LHCN-M2 (cell line): ENCODE measurements around the gene SEPTIN5. TPM values are rescaled to one million over a fixed set of nuclear protein-coding genes. Genes with fewer than 3 reads are reported as not detected.

Source experiments
- DNase-seq: peaks from one replicate; pipeline ENCODE4 v3.0.0-alpha.2; 2012; ENCODE audit warnings: low read depth
- total RNA-seq: library from RNA; depleted of rRNA; stranded (reverse); fragments of >200 nt; gene quantifications from 2 replicates; pipeline ENCODE4 v1.2.3, GENCODE V29; 2014

The SEPTIN5 gene
- total RNA-seq, 1 experiment from 2014 or later, result 44.8 TPM

- no peak for DNase-seq
Measured at GRCh38 chr22:19760058-19760950, 46.0 kb downstream of the SEPTIN5 start, which contains the start of gene TBX1. TSS of gene TBX1 (plus strand) at chr22:19760778. CDS start at chr22:19760844, 66 bp downstream.

DNA sequence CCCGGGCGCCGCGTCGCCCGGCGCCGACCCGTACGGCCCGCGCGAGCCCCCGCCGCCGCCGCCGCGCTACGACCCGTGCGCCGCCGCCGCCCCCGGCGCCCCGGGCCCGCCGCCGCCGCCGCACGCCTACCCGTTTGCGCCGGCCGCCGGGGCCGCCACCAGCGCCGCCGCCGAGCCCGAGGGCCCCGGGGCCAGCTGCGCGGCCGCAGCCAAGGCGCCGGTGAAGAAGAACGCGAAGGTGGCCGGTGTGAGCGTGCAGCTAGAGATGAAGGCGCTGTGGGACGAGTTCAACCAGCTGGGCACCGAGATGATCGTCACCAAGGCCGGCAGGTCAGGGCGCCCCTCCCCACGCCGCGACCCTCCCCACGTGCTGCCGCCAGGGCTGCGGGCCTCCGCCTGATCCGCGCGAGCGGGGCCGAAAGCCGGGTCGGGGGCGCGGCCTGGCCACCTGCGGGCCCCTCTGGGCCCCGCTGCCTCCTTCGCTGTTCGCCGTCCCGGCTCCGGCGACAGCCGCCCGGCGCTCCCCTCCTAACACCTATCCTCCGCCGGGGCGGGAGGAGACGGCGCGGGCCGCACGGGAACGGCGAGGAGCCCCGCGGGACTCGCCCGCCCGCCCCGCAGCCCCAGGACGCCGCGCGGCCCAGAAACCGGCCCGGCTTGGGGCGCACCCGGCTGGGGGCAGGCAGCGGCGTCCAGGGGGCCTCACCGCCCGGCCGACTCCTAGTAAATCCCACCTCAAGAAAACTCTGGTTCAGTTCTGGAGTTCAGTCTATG is 46.8 kb downstream of the SEPTIN5 start:
- DNase-seq, result no peak

DNA sequence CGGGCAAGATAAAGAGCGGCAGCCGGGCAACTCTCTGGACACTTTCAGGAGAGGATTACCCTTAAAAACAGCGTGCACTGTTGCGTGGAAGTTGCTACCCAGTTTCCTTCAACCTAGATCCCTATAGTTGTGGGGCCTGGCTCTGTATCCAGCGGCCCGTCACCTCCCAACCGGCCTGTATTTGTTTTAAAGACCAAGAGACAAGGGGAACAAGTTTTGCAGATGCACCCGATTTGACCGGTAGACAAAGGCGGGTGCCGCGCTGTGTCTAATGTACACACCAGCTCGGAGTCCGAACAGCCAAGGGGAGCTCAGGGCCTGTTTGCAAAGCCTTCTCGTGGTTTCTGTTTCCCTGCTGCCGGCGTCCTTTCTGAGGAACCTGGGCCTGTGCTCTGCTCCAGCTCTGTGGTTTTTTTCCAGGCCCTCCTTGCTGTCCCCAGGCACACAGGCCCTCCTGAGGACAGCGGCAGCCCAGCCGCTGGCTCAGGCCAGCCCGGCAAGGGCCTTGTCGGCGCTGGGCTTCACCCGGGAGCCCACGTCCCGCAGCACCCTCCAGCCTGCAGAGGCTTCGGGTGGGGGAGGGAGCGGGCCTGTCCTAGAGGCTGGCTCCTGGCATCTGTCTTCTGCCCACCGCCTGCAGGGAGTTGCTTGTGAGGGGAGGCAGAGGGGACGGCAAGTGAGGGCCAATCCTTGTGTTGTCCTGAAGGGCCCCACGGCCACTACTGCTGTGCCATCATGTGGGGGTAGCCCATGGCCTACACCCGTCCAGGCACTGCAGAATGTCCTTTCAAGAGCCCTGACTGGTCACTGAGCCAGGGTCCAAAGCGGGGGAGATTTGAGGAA is 47.6 kb downstream of the SEPTIN5 start:
- DNase-seq, result peak; percentile 59

- no peak for DNase-seq
Measured at GRCh38 chr22:19762568-19763457, 48.5 kb downstream of the SEPTIN5 start.

GRCh38 chr22:19763458-19764298 is 49.4 kb downstream of the SEPTIN5 start:
- no peak for DNase-seq

GRCh38 chr22:19764299-19764593 is 49.9 kb downstream of the SEPTIN5 start:
- no peak for DNase-seq

DNA sequence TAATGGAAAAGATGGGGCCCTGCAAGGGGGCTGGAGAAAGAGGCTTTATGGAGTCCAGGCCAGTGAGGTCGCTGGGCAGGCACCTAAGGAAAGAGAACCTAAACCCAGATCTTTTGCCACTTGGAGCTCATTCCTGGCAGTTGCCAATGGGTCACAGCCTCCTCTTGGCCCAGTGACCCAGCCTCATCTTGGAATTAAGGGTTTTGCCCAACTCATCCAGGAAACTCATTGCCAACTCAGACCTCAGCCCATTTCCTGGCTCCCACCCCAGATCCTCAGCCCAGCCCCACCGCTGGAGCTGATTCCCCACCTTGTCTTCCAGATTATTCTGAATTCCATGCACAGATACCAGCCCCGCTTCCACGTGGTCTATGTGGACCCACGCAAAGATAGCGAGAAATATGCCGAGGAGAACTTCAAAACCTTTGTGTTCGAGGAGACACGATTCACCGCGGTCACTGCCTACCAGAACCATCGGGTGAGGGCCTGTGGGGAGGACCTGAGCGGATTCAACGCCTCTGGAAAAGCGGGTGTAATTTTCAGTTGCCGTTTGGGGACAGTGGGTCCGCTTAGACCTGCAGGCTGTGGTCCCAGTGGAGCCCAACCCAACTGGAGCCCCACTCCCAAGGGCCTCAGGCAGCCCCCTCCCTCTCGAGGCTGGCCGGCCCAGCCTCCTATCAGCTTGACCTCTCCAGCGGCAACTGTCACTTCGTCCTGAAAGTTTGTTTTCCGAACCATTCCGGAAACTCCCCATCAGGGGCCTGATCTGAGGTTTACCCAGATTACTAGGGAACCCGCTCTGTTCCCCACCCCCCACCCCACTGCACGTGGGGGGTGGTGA is 50.6 kb downstream of the SEPTIN5 start:
- DNase-seq, result no peak

DNA sequence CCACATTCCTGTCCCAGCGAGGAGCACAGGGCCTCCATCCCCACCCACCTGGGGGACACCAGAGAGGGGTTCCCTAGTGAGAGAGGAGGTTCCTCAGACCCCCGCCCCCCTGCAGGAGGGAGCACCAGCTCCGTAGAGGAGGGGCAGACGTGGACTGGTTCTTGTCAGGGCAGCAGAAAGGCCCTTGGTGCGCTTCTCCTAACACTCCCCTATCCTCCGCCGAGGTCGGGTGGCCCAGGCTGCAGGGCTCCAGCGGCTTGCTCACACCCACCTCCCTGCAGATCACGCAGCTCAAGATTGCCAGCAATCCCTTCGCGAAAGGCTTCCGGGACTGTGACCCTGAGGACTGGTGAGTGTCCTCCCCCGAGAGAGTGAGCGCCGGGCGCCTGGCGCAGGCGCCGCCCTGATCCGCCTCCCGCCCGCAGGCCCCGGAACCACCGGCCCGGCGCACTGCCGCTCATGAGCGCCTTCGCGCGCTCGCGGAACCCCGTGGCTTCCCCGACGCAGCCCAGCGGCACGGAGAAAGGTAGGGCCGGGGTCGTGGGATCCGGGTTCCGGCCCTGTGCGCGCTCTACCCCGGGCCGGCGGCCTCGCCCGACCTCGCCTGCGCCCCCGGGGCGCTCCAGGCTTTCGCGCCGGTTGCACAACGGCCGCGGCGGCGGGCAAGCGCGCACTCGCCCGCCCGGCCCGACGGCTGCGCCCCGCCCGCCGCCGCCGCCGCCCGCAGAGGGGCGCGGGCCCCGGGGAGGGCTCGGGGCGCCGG is 51.4 kb downstream of the SEPTIN5 start:
- DNase-seq, result no peak

- no peak for DNase-seq
Measured at GRCh38 chr22:19766240-19766510, 51.9 kb downstream of the SEPTIN5 start.

GRCh38 chr22:19766511-19767426 is 52.5 kb downstream of the SEPTIN5 start:
- DNase-seq, result no peak

GRCh38 chr22:19767427-19768341 is 53.4 kb downstream of the SEPTIN5 start:
- DNase-seq, result no peak

- no peak for DNase-seq
Measured at GRCh38 chr22:19769393-19769715, 55.1 kb downstream of the SEPTIN5 start.

- no peak for DNase-seq
Measured at GRCh38 chr22:19770349-19771220, 56.3 kb downstream of the SEPTIN5 start.

GRCh38 chr22:19772422-19772672 is 58.0 kb downstream of the SEPTIN5 start:
- DNase-seq, result no peak
